CD4-positive, alpha-beta T cell treated with Interferon alpha-2 for 1 hour (primary cell): ENCODE results near the gene MGST3.
"Not testable (repeated sequence)": the region's sequence is repeated elsewhere in the genome, so short reads cannot be mapped to it uniquely, and the experiment has no call there.

ENCODE experiments used
- DNase-seq, 2 donors: peaks; one replicate each; pipeline ENCODE4 v3.0.0-alpha.2; 2020 to 2022

The MGST3 gene

GRCh38 chr1:165629848-165630628 is 996 bp upstream of the MGST3 start:
- no peak for DNase-seq

- DNase-seq, result peak; percentile 25
Measured at GRCh38 chr1:165631342-165632151, 513 bp downstream of the MGST3 start.

GRCh38 chr1:165632152-165632469 is 1.1 kb downstream of the MGST3 start:
- DNase-seq, result no peak

GRCh38 chr1:165632491-165632890 is 1.5 kb downstream of the MGST3 start:
- DNase-seq, result no peak

GRCh38 chr1:165633614-165634013 is 2.6 kb downstream of the MGST3 start:
- DNase-seq, result no peak

- DNase-seq, result no peak
Measured at GRCh38 chr1:165634154-165634921, 3.3 kb downstream of the MGST3 start.

GRCh38 chr1:165635329-165635728 is 4.3 kb downstream of the MGST3 start:
- DNase-seq, result no peak

GRCh38 chr1:165635823-165636222 is 4.8 kb downstream of the MGST3 start:
- DNase-seq, result no peak

- no peak for DNase-seq
Measured at GRCh38 chr1:165637427-165637826, 6.4 kb downstream of the MGST3 start.

- DNase-seq, result not testable (repeated sequence)
Measured at GRCh38 chr1:165638211-165638610, 7.2 kb downstream of the MGST3 start.

GRCh38 chr1:165639821-165640623 is 9.0 kb downstream of the MGST3 start:
- DNase-seq, result no peak

- DNase-seq, result no peak
Measured at GRCh38 chr1:165641231-165641987, 10.4 kb downstream of the MGST3 start.

GRCh38 chr1:165644064-165644735 is 13.2 kb downstream of the MGST3 start:
- DNase-seq, result no peak

- DNase-seq, result peak in 1 of 2 donors; percentile 34
Measured at GRCh38 chr1:165645654-165646366, 14.8 kb downstream of the MGST3 start.

GRCh38 chr1:165647517-165647916 is 16.5 kb downstream of the MGST3 start:
- DNase-seq, result no peak

- DNase-seq, result no peak
Measured at GRCh38 chr1:165647970-165648369, 16.9 kb downstream of the MGST3 start.

GRCh38 chr1:165648919-165649572 is 18.0 kb downstream of the MGST3 start:
- DNase-seq, result no peak

- DNase-seq, result no peak
Measured at GRCh38 chr1:165650981-165651625, 20.1 kb downstream of the MGST3 start.
